Measurements from ENCODE around the gene ATP6V1G1. TPM values are rescaled to one million over a fixed set of nuclear protein-coding genes. Genes with fewer than 3 reads are reported as not detected.

ATP6V1G1 gene
- total RNA-seq, 1 experiment from 2014 or later, result 216 TPM

Other genes with a start within 250 kb of the ATP6V1G1 start
- 3.1 and 3.5 TPM in 2 replicates for gene AKNA, start 199.8 kb upstream of the ATP6V1G1 start, total RNA-seq (2014; rRNA removed; shearing (Covaris generic))
- gene WHRN, start 82.3 kb upstream of the ATP6V1G1 start, total RNA-seq (2014; rRNA removed; shearing (Covaris generic)), result 2.0 and 2.1 TPM in 2 replicates
- gene TMEM268, start 23.5 kb downstream of the ATP6V1G1 start, total RNA-seq (2014; rRNA removed; shearing (Covaris generic)), result 3.3 and 3.8 TPM in 2 replicates
- gene TEX53, start 70.0 kb downstream of the ATP6V1G1 start, total RNA-seq (2014; rRNA removed; shearing (Covaris generic)), result not detected in 2 replicates
- not detected in 2 replicates for gene TEX48, start 94.4 kb downstream of the ATP6V1G1 start, total RNA-seq (2014; rRNA removed; shearing (Covaris generic))
- gene TNFSF15, start 218.3 kb downstream of the ATP6V1G1 start, total RNA-seq (2014; rRNA removed; shearing (Covaris generic)), result 0.12 and 0.14 TPM in 2 replicates